ENCODE results near the gene NHLH1. TPM values are rescaled to one million over a fixed set of nuclear protein-coding genes. Genes with fewer than 3 reads are reported as not detected.
A peak's percentile ranks its signal among the peaks of the same experiment; 100 is the strongest.

The NHLH1 gene
- total and polyA plus RNA-seq, 2 of the 4 experiments (the other 2 are of a cell fraction) = 0.14 TPM; not detected in 1

DNA sequence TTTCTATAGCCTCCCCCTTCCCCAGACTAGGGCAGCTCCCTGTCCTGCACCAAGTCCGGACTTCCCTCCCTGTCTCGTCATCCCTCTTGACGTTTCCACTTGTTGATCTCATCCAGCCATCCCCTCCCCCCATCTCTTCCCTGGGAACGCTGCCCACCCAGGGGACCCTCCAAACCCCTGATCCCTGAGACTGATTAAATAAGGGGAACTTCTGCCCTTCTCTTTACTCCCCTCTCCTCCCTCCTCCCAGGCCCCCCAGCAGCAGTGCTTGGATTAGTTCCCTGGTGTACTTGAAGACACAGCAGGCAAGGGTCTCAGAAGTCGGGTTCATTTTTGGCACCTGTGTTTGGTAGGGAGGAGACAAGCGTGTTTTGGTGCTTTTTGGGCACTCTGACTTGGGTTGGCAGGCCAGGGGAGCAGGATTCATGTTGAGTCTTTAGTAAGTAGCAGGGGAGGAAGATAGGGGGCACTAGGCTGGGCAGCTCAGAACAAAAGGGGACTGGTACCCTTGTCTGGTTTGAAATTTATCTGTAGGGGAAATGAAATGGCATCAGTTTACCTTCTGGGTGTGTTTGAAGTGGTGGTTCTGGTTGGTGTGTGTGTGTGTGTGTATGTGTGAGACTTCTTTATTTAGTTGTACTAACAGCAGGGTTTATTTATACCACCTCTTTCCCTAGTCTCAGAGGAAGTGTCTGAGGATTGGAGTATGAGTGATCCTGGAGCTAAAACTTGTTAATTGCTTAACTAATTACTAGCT is 44.6 kb downstream of the NHLH1 start:
- TF ChIP-seq POLR2A (IDR thresholded peaks at IDR 0.05; ENCODE audit: low read depth, low read length) = no peak
- TF ChIP-seq CEBPB (IDR thresholded peaks at IDR 0.05; ENCODE audit: low read depth, low read length) = no peak
- TF ChIP-seq BHLHE40 (IDR thresholded peaks at IDR 0.05; ENCODE audit: low read depth, low read length) = no peak
- no peak for TF ChIP-seq MAZ (IDR thresholded peaks at IDR 0.05; ENCODE audit: borderline replicate concordance, low read depth, low read length)
- TF ChIP-seq RFX5 (IDR thresholded peaks at IDR 0.05; ENCODE audit: low read depth, low read length) = no peak
- TF ChIP-seq RCOR1 (IDR thresholded peaks at IDR 0.05; ENCODE audit: insufficient replicate concordance, low read length) = no peak
- TF ChIP-seq, protein P1, sequence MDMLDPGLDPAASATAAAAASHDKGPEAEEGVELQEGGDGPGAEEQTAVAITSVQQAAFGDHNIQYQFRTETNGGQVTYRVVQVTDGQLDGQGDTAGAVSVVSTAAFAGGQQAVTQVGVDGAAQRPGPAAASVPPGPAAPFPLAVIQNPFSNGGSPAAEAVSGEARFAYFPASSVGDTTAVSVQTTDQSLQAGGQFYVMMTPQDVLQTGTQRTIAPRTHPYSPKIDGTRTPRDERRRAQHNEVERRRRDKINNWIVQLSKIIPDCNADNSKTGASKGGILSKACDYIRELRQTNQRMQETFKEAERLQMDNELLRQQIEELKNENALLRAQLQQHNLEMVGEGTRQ (IDR thresholded peaks at IDR 0.05; ENCODE audit: low read depth, low read length) = no peak
- TF ChIP-seq MAFK (IDR thresholded peaks at IDR 0.05; ENCODE audit: low read depth, low read length) = no peak
- TF ChIP-seq RAD21 (IDR thresholded peaks at IDR 0.05; ENCODE audit: low read length) = no peak
- no peak for TF ChIP-seq SMC3 (IDR thresholded peaks at IDR 0.05; ENCODE audit: low read depth, low read length)
- no TSS peak for BruUV-seq (replicated peaks)
- H3K79me1 ChIP-seq (ENCODE audit: low read depth in 1 of 2, low read length in 2 of 2) = no peaks in the 10 kb centered on the region
- H4K20me1 ChIP-seq (ENCODE audit: insufficient read depth, low read length) = no peaks in the 10 kb centered on the region
- H3K56ac ChIP-seq (ENCODE audit: extremely low read depth, insufficient read depth, low read length) = no peak overlapping the region
- H2AK5ac ChIP-seq (ENCODE audit: low read depth, low read length) = no peak overlapping the region
- H3K4me2 ChIP-seq (ENCODE audit: low read depth, low read length) = no peak overlapping the region
- no peak overlapping the region for H3K14ac ChIP-seq (replicated peaks; ENCODE audit: low read depth, low read length)
- H3K18ac ChIP-seq (ENCODE audit: low read depth, low read length) = no peak overlapping the region
- H4K8ac ChIP-seq (ENCODE audit: low read depth in 2 of 2, low read length in 2 of 2) = no peak overlapping the region
- intact Hi-C loops (cut with micrococcal nuclease) = no loop called here
- H4K5ac ChIP-seq (ENCODE audit: low read depth, low read length) = no peak overlapping the region
- WGBS, 2 experiments (ENCODE audit: extremely low coverage in 2 of 2, insufficient read length in 1 of 2) = 40% methylated on average over 1 of the region's 6 CpGs; no CpG with 5 or more reads in 1 of the 2 experiments
- H4K91ac ChIP-seq (ENCODE audit: insufficient read depth, low read depth, low read length) = no peak overlapping the region
- ChIA-PET CTCF (no interaction called here), POLR2A (ENCODE audit: unreplicated experiment) (no interaction called here)
- no peak overlapping the region for H2BK5ac ChIP-seq (ENCODE audit: low read depth, low read length, poor library complexity, severe bottlenecking)
- dilution Hi-C loops (cut with HindIII; ENCODE audit: low sequenced_read_pairs, unreplicated experiment) = no loop called here
- H2BK15ac ChIP-seq (ENCODE audit: low read depth, low read length) = no peak overlapping the region
- no peak overlapping the region for H3K23ac ChIP-seq (ENCODE audit: low read depth, low read length)
- DNase-seq (no peak), ATAC-seq (ENCODE audit: low read depth) (no peak)
- H3K36me3 ChIP-seq (ENCODE audit: control insufficient read depth, insufficient read depth, low read length) = no peaks in the 10 kb centered on the region
- H3K4me3 ChIP-seq (ENCODE audit: insufficient read depth, low read depth, low read length) = no peak overlapping the region
- H3K27me3 ChIP-seq (ENCODE audit: control insufficient read depth, insufficient read depth, low read length) = peaks cover 3% of the 10 kb centered on the region; the same call in 1 of the 2 replicates
- H3K4me1 ChIP-seq (ENCODE audit: control insufficient read depth, insufficient read depth, low read length) = no peaks in the 10 kb centered on the region
- no peak overlapping the region for H3K4ac ChIP-seq (ENCODE audit: low read depth, low read length)
- H2BK120ac ChIP-seq (ENCODE audit: low read depth, low read length) = no peak overlapping the region
- H2BK20ac ChIP-seq (ENCODE audit: low read depth, low read length) = no peak overlapping the region
- in situ Hi-C loops (cut with MboI; ENCODE audit: low sequenced_read_pairs) = no loop called here
- peak overlapping the region; percentile 11 for H2AK9ac ChIP-seq (replicated peaks; ENCODE audit: low read depth, low read length, poor library complexity)
- no peak overlapping the region for H3K9ac ChIP-seq (ENCODE audit: low read depth, low read length)
- H2AFZ ChIP-seq (replicated peaks; ENCODE audit: low read length, poor library complexity) = no peak overlapping the region
- no peaks in the 10 kb centered on the region for H3K9me3 ChIP-seq (ENCODE audit: control insufficient read depth, insufficient read depth, low read length)
- no peaks in the 10 kb centered on the region; the same call in 1 of the 2 replicates for H3K9me1 ChIP-seq (ENCODE audit: insufficient read depth, low read length)
- no peak overlapping the region for H3K27ac ChIP-seq (ENCODE audit: insufficient read depth, low read length)
